A549 (cell line): Measurements from ENCODE around the gene TMPRSS7. TPM values are rescaled to one million over a fixed set of nuclear protein-coding genes. Genes with fewer than 3 reads are reported as not detected.

Experiments
- ATAC-seq, 2 experiments: fragments of 200-7000 bp in 1 of 2; fragments of >200 bp in 1 of 2; cut with Nextera tagmentation in 1 of 2; cut with Tn5 transposase in 1 of 2; 3 replicates each; pipeline versions ENCODE4 v1.8.0 to v1.9.1; 2018 to 2020; ENCODE audit warnings: mild to moderate bottlenecking in 1 of 2, moderate library complexity in 1 of 2
- CTCF ChIA-PET: fragments of 300-600 bp; sonication (Branson Sonifier 250); formaldehyde crosslinking; extraction: SDS; loops from one replicate; lab custom pipeline; 2021; ENCODE audit warnings: antibody characterized with exemption, inconsistent platforms; lab: Yijun Ruan, JAX
- POLR2A ChIA-PET: fragments of 350-600 bp; formaldehyde crosslinking; extraction: SDS; loops from one replicate; lab custom pipeline; 2021; ENCODE audit warnings: antibody characterized with exemption, inconsistent platforms; lab: Yijun Ruan, JAX
- DNase-seq, 2 experiments: peaks; one replicate each; pipeline versions ENCODE4 v3.0.0 to v3.0.0-alpha.2; 2011 to 2016; ENCODE audit warnings: low read depth in 1 of 2, low spot score in 1 of 2
- FAIRE-seq: peaks from 2 replicates; lab custom pipeline; 2011; peaks lifted over from hg19 to GRCh38; lab: Jason Lieb, UNC
- H3K27ac ChIP-seq, 2 experiments: fragments of >200 bp; sonication (Bioruptor Twin); formaldehyde crosslinking; 3 replicates each; pipeline ENCODE4 v1.5.1; 2016 to 2017
- H3K4me1 ChIP-seq: fragments of >200 bp; sonication (Bioruptor Twin); formaldehyde crosslinking; 3 replicates; pipeline ENCODE4 v1.6.1; 2016
- H3K4me2 ChIP-seq: fragments of >200 bp; sonication (Bioruptor Twin); formaldehyde crosslinking; 3 replicates; pipeline ENCODE4 v1.6.1; 2016
- H3K4me3 ChIP-seq: fragments of >200 bp; sonication (Bioruptor Twin); formaldehyde crosslinking; 3 replicates; pipeline ENCODE4 v1.5.1; 2016
- H3K9me3 ChIP-seq: fragments of >200 bp; sonication (Bioruptor Twin); formaldehyde crosslinking; 3 replicates; pipeline ENCODE4 v1.6.1; 2016
- BCL3 ChIP-seq: fragments of >200 bp; sonication (Bioruptor Twin); formaldehyde crosslinking; IDR thresholded peaks from 3 replicates; pipeline ENCODE4 v1.6.1; 2016
- CBX2 ChIP-seq: fragments of 200-600 bp; sonication (generic); IDR thresholded peaks from 2 replicates; pipeline ENCODE4 v1.6.1; 2016; ENCODE audit warnings: low read depth, mild to moderate bottlenecking, borderline replicate concordance
- CBX8 ChIP-seq: fragments of 200-600 bp; sonication (generic); IDR thresholded peaks from 2 replicates; pipeline ENCODE4 v1.6.1; 2016
- CEBPB ChIP-seq, 2 experiments: fragments of >200 bp in 1 of 2; sonication (Bioruptor Twin) in 1 of 2; formaldehyde crosslinking in 1 of 2; IDR thresholded peaks; 2 replicates each; pipeline ENCODE4 v1.6.1; 2012 to 2016
- CHD4 ChIP-seq: fragments of 200-600 bp; sonication (generic); IDR thresholded peaks from 2 replicates; pipeline ENCODE4 v1.6.1; 2016; ENCODE audit warnings: antibody characterized with exemption, mild to moderate bottlenecking, borderline replicate concordance
- CTCF ChIP-seq: fragments of >200 bp; sonication (Bioruptor Twin); formaldehyde crosslinking; IDR thresholded peaks from 3 replicates; pipeline ENCODE4 v1.5.1; 2016
- EHMT2 ChIP-seq: fragments of 200-600 bp; sonication (generic); IDR thresholded peaks from 2 replicates; pipeline ENCODE4 v1.6.1; 2016; ENCODE audit warnings: antibody characterized with exemption, low read depth, mild to moderate bottlenecking, moderate library complexity
- ESRRA ChIP-seq: fragments of 150-350 bp; IDR thresholded peaks from 2 replicates; pipeline ENCODE4 v1.6.1; 2014; ENCODE audit warnings: mild to moderate bottlenecking, low read length, borderline replicate concordance
- HOXA7 ChIP-seq: fragments of 250-450 bp; sonication (Bioruptor Pico); IDR thresholded peaks from 2 replicates; pipeline ENCODE4 v1.5.0; 2020; ENCODE audit warnings: mild to moderate bottlenecking, moderate library complexity
- HOXB13 ChIP-seq: fragments of 250-450 bp; sonication (Bioruptor Pico); IDR thresholded peaks from 2 replicates; pipeline ENCODE4 v1.5.0; 2020; ENCODE audit warnings: low read depth, mild to moderate bottlenecking, moderate library complexity
- HOXB5 ChIP-seq: fragments of 250-450 bp; sonication (Bioruptor Pico); IDR thresholded peaks from 2 replicates; pipeline ENCODE4 v1.5.0; 2020; ENCODE audit warnings: mild to moderate bottlenecking, moderate library complexity
- JUN ChIP-seq, 2 experiments: fragments of >200 bp; sonication (Bioruptor Twin); formaldehyde crosslinking; IDR thresholded peaks; 2 replicates in 1 of 2; 3 replicates in 1 of 2; pipeline ENCODE4 v1.6.1; 2016 to 2017
- MAFK ChIP-seq: fragments of 450-650 bp; IDR thresholded peaks from 2 replicates; pipeline ENCODE4 v1.6.1; 2014; ENCODE audit not compliant: partially characterized antibody
- MYC ChIP-seq: IDR thresholded peaks from 2 replicates; pipeline ENCODE4 v1.6.1; 2012; ENCODE audit warnings: mild to moderate bottlenecking, inconsistent platforms, low read length, improper control_type of control experiment, borderline replicate concordance
- RAD21 ChIP-seq, 2 experiments: fragments of >200 bp in 1 of 2; sonication (Bioruptor Twin) in 1 of 2; formaldehyde crosslinking in 1 of 2; IDR thresholded peaks in 1 of 2; conservative IDR thresholded peaks in 1 of 2; 2 replicates in 1 of 2; 3 replicates in 1 of 2; pipeline ENCODE4 v1.6.1; 2012 to 2018; ENCODE audit warnings: inconsistent platforms in 1 of 2
- RNF2 ChIP-seq: fragments of 200-600 bp; sonication (generic); IDR thresholded peaks from 2 replicates; pipeline ENCODE4 v1.6.1; 2016; ENCODE audit warnings: low read depth, mild to moderate bottlenecking, antibody characterized with exemption, moderate library complexity, borderline replicate concordance
- SMC3 ChIP-seq: fragments of >200 bp; sonication (Bioruptor Twin); formaldehyde crosslinking; IDR thresholded peaks from 3 replicates; pipeline ENCODE4 v1.6.1; 2018; ENCODE audit warnings: inconsistent platforms
- ZC3H11A ChIP-seq: fragments of 450-650 bp; IDR thresholded peaks from 2 replicates; pipeline ENCODE4 v1.6.1; 2014; ENCODE audit warnings: antibody characterized with exemption, mild to moderate bottlenecking
- ZFP36 ChIP-seq: fragments of 450-650 bp; IDR thresholded peaks from 2 replicates; pipeline ENCODE4 v1.6.1; 2014; ENCODE audit warnings: borderline replicate concordance; ENCODE audit not compliant: partially characterized antibody
- WGBS: methylation state at CpG from one replicate; pipeline ENCODE4 v1.1.6; 2017; ENCODE audit errors: missing lambda C conversion rate; 5-methylcytosine and 5-hydroxymethylcytosine counted together
- polyA plus RNA-seq, 4 experiments: library from polyadenylated mRNA; depleted of rRNA in 3 of 4; stranded (reverse); fragments of >200 nt; fragmentation: RNase III in 1 of 4; extraction: RNeasy Plus Mini Kit Qiagen cat#74134 plus additional on column Dnase treatment in 1 of 4; gene quantifications; 2 replicates in 3 of 4; 3 replicates in 1 of 4; pipeline ENCODE4 v1.2.3, GENCODE V29; 2011 to 2017
- TF ChIP-seq, protein P1 (sequence below): fragments of 250-450 bp; sonication (Bioruptor Pico); IDR thresholded peaks from 2 replicates; pipeline ENCODE4 v1.5.0; 2021; ENCODE audit warnings: mild to moderate bottlenecking, moderate library complexity, borderline replicate concordance
- TF ChIP-seq, protein P2 (sequence below): fragments of >200 bp; sonication (Bioruptor Twin); formaldehyde crosslinking; IDR thresholded peaks from 2 replicates; pipeline ENCODE4 v1.6.1; 2016
- TF ChIP-seq, protein P3 (sequence below): IDR thresholded peaks from 2 replicates; pipeline ENCODE4 v1.6.1; 2012; ENCODE audit warnings: low read depth, borderline replicate concordance
- TF ChIP-seq, protein P4 (sequence below): IDR thresholded peaks from 2 replicates; pipeline ENCODE4 v1.6.1; 2012
- TF ChIP-seq, protein P5 (sequence below): fragments of 150-350 bp; IDR thresholded peaks from 2 replicates; pipeline ENCODE4 v1.6.1; 2014; ENCODE audit warnings: low read depth, mild to moderate bottlenecking, low read length

TMPRSS7 gene
- polyA plus RNA-seq, 2 of the 4 experiments (the other 2 are of a cell fraction) = 0.04 to 0.09 TPM

DNA sequence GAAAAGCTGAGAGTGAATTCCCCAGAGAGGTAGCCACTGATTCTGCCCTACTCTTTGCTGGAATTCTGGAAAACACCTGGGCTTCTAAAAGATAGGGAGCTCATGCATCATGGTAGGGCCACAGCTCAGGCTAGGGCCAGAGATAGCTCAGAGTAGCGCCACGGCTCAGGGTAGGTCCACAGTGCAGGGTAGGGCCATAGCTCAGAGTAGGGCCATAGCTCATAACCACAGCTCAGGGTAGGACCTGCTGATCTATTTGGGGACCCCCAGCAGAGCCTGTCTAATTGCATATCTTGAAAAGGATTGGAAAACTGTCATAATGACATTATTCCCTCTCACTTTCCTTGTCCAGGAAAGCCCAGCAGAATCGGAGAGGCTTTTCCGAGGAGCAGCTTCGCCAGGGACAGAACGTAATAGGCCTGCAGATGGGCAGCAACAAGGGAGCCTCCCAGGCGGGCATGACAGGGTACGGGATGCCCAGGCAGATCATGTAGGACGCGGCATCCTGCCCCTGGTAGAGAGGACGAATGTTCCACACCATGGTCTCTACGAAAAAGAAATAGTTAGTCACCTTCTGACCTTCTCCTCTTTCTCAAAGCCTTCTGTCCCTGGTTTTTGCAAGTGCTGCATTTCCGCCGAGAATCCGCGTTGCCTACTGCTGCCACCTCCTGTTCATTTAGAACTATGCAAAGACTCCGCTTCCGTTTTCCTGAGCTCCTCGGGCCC lies 21.3 kb upstream of the TMPRSS7 start:
- H3K4me3 ChIP-seq = no peak overlapping the region
- no peaks in the 10 kb centered on the region for H3K9me3 ChIP-seq
- TF ChIP-seq, protein P1, sequence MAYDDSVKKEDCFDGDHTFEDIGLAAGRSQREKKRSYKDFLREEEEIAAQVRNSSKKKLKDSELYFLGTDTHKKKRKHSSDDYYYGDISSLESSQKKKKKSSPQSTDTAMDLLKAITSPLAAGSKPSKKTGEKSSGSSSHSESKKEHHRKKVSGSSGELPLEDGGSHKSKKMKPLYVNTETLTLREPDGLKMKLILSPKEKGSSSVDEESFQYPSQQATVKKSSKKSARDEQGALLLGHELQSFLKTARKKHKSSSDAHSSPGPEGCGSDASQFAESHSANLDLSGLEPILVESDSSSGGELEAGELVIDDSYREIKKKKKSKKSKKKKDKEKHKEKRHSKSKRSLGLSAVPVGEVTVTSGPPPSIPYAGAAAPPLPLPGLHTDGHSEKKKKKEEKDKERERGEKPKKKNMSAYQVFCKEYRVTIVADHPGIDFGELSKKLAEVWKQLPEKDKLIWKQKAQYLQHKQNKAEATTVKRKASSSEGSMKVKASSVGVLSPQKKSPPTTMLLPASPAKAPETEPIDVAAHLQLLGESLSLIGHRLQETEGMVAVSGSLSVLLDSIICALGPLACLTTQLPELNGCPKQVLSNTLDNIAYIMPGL (CRISPR knock-in tag) = no peak
- no peak for TF ChIP-seq ZFP36
- TF ChIP-seq MYC = no peak
- TF ChIP-seq CEBPB (IDR thresholded peaks at IDR 0.05) = no peak
- TF ChIP-seq, protein P2, sequence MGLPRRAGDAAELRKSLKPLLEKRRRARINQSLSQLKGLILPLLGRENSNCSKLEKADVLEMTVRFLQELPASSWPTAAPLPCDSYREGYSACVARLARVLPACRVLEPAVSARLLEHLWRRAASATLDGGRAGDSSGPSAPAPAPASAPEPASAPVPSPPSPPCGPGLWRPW = no peak
- peak; percentile 82 to 85 for TF ChIP-seq RAD21 (conservative IDR thresholded peaks at IDR 0.05 in 1 of 2, IDR thresholded peaks at IDR 0.05 in 1 of 2)
- TF ChIP-seq ESRRA = no peak
- TF ChIP-seq HOXB5 (CRISPR knock-in tag) = no peak
- no peak for TF ChIP-seq HOXA7 (CRISPR knock-in tag)
- TF ChIP-seq, protein P3, sequence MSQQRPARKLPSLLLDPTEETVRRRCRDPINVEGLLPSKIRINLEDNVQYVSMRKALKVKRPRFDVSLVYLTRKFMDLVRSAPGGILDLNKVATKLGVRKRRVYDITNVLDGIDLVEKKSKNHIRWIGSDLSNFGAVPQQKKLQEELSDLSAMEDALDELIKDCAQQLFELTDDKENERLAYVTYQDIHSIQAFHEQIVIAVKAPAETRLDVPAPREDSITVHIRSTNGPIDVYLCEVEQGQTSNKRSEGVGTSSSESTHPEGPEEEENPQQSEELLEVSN = no peak
- TF ChIP-seq BCL3 = no peak
- TF ChIP-seq CHD4 = no peak
- TF ChIP-seq HOXB13 = no peak
- peak; percentile 90 for TF ChIP-seq MAFK
- TF ChIP-seq CBX8 = no peak
- TF ChIP-seq, protein P4, sequence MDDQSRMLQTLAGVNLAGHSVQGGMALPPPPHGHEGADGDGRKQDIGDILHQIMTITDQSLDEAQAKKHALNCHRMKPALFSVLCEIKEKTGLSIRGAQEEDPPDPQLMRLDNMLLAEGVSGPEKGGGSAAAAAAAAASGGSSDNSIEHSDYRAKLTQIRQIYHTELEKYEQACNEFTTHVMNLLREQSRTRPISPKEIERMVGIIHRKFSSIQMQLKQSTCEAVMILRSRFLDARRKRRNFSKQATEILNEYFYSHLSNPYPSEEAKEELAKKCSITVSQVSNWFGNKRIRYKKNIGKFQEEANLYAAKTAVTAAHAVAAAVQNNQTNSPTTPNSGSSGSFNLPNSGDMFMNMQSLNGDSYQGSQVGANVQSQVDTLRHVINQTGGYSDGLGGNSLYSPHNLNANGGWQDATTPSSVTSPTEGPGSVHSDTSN = no peak
- TF ChIP-seq RNF2 = no peak
- TF ChIP-seq SMC3 = peak; percentile 80
- TF ChIP-seq JUN (IDR thresholded peaks at IDR 0.05) = no peak
- TF ChIP-seq ZC3H11A = peak; percentile 25; the same call in 1 of the 2 replicates
- no peak for TF ChIP-seq EHMT2
- TF ChIP-seq CBX2 = no peak
- TF ChIP-seq, protein P5, sequence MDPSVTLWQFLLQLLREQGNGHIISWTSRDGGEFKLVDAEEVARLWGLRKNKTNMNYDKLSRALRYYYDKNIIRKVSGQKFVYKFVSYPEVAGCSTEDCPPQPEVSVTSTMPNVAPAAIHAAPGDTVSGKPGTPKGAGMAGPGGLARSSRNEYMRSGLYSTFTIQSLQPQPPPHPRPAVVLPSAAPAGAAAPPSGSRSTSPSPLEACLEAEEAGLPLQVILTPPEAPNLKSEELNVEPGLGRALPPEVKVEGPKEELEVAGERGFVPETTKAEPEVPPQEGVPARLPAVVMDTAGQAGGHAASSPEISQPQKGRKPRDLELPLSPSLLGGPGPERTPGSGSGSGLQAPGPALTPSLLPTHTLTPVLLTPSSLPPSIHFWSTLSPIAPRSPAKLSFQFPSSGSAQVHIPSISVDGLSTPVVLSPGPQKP = no peak
- peak; percentile 88 for TF ChIP-seq CTCF
- TF ChIP-seq, all 56 proteins: peak for 5
- ChIA-PET POLR2A (interaction anchor here (0.6 to 2.4 kb wide), 4 partner anchors 35 to 153 kb away, joined by 3 to 15 read pairs (median 4); partner anchors contain the start of gene ABHD10), CTCF (interaction anchor here (0.6 to 12.2 kb wide), 51 partner anchors 10 to 477 kb away, joined by 3 to 189 read pairs (median 5); partner anchors contain the start of genes ABHD10, TAGLN3 and TMPRSS7)
- Histone ChIP-seq H3K27ac (peak overlapping the region in 1 of 2 experiments; percentile 58; a peak in 3 of 6 replicates), H3K4me2 (peak overlapping the region; percentile 66), H3K4me1 (0 out of 3 replicates have a peak, but pooled peaks cover 5% of the 10 kb centered on the region)
- ATAC-seq = peak; percentile 90 to 96
- peak; percentile 56 to 79 for DNase-seq
- FAIRE-seq = no peak
- WGBS = 42% methylated on average over 19 of the region's 19 CpGs
